Activated CD8-positive, alpha-beta memory T cell treated with anti-CD3 and anti-CD28 coated beads, Interleukin-2, amount 50 U/mL, for 24 hours (primary cell): ENCODE data around the gene HOXA13.

Experiments used
- DNase-seq: peaks from one replicate; pipeline ENCODE4 v3.0.0-alpha.2; 2020; ENCODE audit errors: extremely low read depth

The HOXA13 gene

GRCh38 chr7:27237735-27238334 lies 37.9 kb upstream of the HOXA13 start:
- DNase-seq: no peak

- no peak for DNase-seq
Observed at GRCh38 chr7:27235387-27236311, 35.8 kb upstream of the HOXA13 start.

- DNase-seq: no peak
Observed at GRCh38 chr7:27229448-27229847, 29.6 kb upstream of the HOXA13 start.

GRCh38 chr7:27224983-27225934 lies 25.4 kb upstream of the HOXA13 start:
- DNase-seq: no peak

- DNase-seq: no peak
Observed at GRCh38 chr7:27223941-27224575, 24.2 kb upstream of the HOXA13 start.

GRCh38 chr7:27221201-27221797 lies 21.4 kb upstream of the HOXA13 start:
- no peak for DNase-seq

GRCh38 chr7:27220440-27220955 lies 20.6 kb upstream of the HOXA13 start:
- no peak for DNase-seq

GRCh38 chr7:27219821-27220220 lies 19.9 kb upstream of the HOXA13 start:
- DNase-seq: no peak

- DNase-seq: no peak
Observed at GRCh38 chr7:27217951-27218350, 18.1 kb upstream of the HOXA13 start.

GRCh38 chr7:27215356-27215755 lies 15.5 kb upstream of the HOXA13 start:
- no peak for DNase-seq

GRCh38 chr7:27214239-27214950 lies 14.5 kb upstream of the HOXA13 start:
- DNase-seq: no peak

GRCh38 chr7:27213433-27214238 lies 13.7 kb upstream of the HOXA13 start:
- DNase-seq: no peak

GRCh38 chr7:27212497-27213432 lies 12.9 kb upstream of the HOXA13 start:
- no peak for DNase-seq

- DNase-seq: no peak
Observed at GRCh38 chr7:27211764-27212204, 11.9 kb upstream of the HOXA13 start.

GRCh38 chr7:27211084-27211446 lies 11.2 kb upstream of the HOXA13 start:
- no peak for DNase-seq

- no peak for DNase-seq
Observed at GRCh38 chr7:27210441-27211083, 10.7 kb upstream of the HOXA13 start.

GRCh38 chr7:27209933-27210440 lies 10.1 kb upstream of the HOXA13 start:
- DNase-seq: no peak

- DNase-seq: no peak
Observed at GRCh38 chr7:27208998-27209397, 9.1 kb upstream of the HOXA13 start.
